Aorta (tissue), 5 donors: ENCODE results near the gene SLC46A1. TPM values are rescaled to one million over a fixed set of nuclear protein-coding genes. Genes with fewer than 3 reads are reported as not detected.
A peak's percentile ranks its signal among the peaks of the same experiment; 100 is the strongest.

Source experiments
- ATAC-seq: fragments of 200-7000 bp; cut with Tn5 transposase; one replicate; pipeline ENCODE4 v1.9.1; 2022; ENCODE audit warnings: moderate library complexity; ENCODE audit not compliant: low FRiP score
- DNase-seq, 2 donors: peaks; one replicate each; pipeline ENCODE4 v3.0.0-alpha.2; 2020
- H3K27ac ChIP-seq, 2 donors: one replicate each; pipeline ENCODE4 v1.5.1; 2013; ENCODE audit warnings: low read length in 2 of 2, mild to moderate bottlenecking in 2 of 2, moderate library complexity in 2 of 2, control low read depth in 1 of 2, inconsistent platforms in 1 of 2, low read depth in 1 of 2
- H3K27me3 ChIP-seq, 2 donors: one replicate each; pipeline ENCODE4 v1.6.1; 2013; ENCODE audit warnings: control low read depth in 1 of 2, low read length in 1 of 2, mild to moderate bottlenecking in 1 of 2, moderate library complexity in 1 of 2; ENCODE audit not compliant: insufficient read depth in 2 of 2, control insufficient read depth in 1 of 2
- H3K36me3 ChIP-seq, 2 donors: one replicate each; pipeline ENCODE4 v1.6.1; 2013; ENCODE audit warnings: control low read depth in 1 of 2, low read length in 1 of 2, mild to moderate bottlenecking in 1 of 2; ENCODE audit not compliant: insufficient read depth in 2 of 2, control insufficient read depth in 1 of 2
- H3K4me1 ChIP-seq, 2 donors: one replicate each; pipeline ENCODE4 v1.6.1; 2013; ENCODE audit warnings: low read length in 2 of 2, control low read depth in 1 of 2, mild to moderate bottlenecking in 1 of 2, moderate library complexity in 1 of 2; ENCODE audit not compliant: insufficient read depth in 2 of 2, control insufficient read depth in 1 of 2
- H3K4me3 ChIP-seq, 2 donors: one replicate each; pipeline ENCODE4 v1.5.1; 2013; ENCODE audit warnings: low read length in 2 of 2, control low read depth in 1 of 2, mild to moderate bottlenecking in 1 of 2
- H3K9me3 ChIP-seq: one replicate; pipeline ENCODE4 v1.6.1; 2013; ENCODE audit warnings: mild to moderate bottlenecking, low read length; ENCODE audit not compliant: control insufficient read depth
- WGBS, 2 donors: extraction: QIAGEN DNeasy Blood & Tissue Kit; methylation state at CpG; one replicate each; pipeline ENCODE4 v1.1.7; 2013; 5-methylcytosine and 5-hydroxymethylcytosine counted together
- intact Hi-C, 2 donors: fragments of 100-400 bp; cut with DNase I; formaldehyde crosslinking; loops; one replicate each; pipeline versions ENCODE4 v1.14.2 to v1.15.0; 2022
- polyA plus RNA-seq, 2 donors: library from polyadenylated mRNA; stranded (reverse); fragments of 200-250 nt; gene quantifications; one replicate each; pipeline ENCODE4 v1.2.3, GENCODE V29; 2013
- total RNA-seq, 2 donors: library from RNA; stranded (reverse); fragmentation: NEBNext Ultra II Directional; extraction: Animal tissue kit (Norgen Biotek cat#: 25700); gene quantifications; one replicate each; pipeline ENCODE4 v1.2.1, GENCODE V29; 2021
- donor health status: healthy with polysubstance abuse.
- donor health status: Bipolar disorder and iron deficiency.
- donor health status: DM: no; HTN: no; CAD: no.
- donor health status: DM: no; HTN: no; CAD: no.
- donor health status: DM: yes; HTN: yes; CAD: no.

SLC46A1 gene
- total and polyA plus RNA-seq, 4 donors, result 4.4 to 16.7 (median 8.4) TPM

DNA sequence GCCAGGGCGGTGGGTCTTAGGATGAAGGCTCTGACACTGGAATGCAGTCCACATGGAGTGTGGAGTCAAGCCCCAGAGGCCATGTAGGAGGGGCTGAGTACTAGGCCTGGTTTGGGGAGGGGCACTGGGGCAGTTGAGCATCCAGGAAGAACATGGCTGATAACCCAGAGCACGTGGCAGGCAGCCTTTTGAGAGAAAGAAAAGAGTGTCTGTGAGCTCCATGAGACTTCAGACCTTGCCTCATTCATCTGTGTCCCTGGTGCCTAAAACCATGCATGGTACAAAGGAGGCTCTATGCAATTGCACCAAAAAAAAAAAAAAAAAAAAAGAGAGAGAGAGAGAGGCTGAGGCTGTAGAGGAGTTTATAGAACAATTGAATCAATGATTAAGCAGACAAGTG, 14.6 kb downstream of the SLC46A1 start:
- no peak for ATAC-seq
- H3K36me3 ChIP-seq, result peaks cover 0 to 6% of the 10 kb centered on the region in 2 donors
- no peaks in the 10 kb centered on the region for H3K4me1 ChIP-seq
- no peaks in the 10 kb centered on the region for H3K9me3 ChIP-seq
- no peak overlapping the region for H3K4me3 ChIP-seq
- no peaks in the 10 kb centered on the region for H3K27me3 ChIP-seq
- DNase-seq, result no peak
- 65 to 73% methylated on average over 2 of the region's 2 CpGs for whole genome bisulfite sequencing, 2 donors
- H3K27ac ChIP-seq, result no peak overlapping the region
- intact Hi-C loops, result no loop called here

DNA sequence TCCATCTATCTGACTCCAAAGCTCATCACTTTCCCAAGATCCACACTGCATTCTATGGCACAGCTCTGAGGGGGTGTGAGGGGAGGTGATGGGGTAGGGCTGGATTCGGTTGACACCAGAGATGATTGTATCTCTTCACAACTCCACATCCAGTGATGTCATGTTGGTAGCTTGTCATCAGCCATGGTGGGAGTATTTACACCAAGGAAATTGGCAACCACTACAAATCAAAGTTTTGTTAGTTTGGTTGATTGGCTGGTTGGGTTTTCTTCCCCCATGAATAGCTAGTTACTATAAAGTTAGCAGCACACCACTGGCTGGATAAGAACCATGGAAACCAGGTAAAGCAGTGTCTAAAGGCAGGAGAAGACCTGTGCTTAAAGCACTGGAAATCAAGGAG, 15.0 kb downstream of the SLC46A1 start:
- peaks cover 0 to 5% of the 10 kb centered on the region in 2 donors for H3K36me3 ChIP-seq
- H3K9me3 ChIP-seq, result no peaks in the 10 kb centered on the region
- no peaks in the 10 kb centered on the region for H3K4me1 ChIP-seq
- 88 to 98% methylated on average over 1 of the region's 1 CpG for WGBS, 2 donors
- intact Hi-C loops, result no loop called here
- DNase-seq, result no peak
- no peaks in the 10 kb centered on the region for H3K27me3 ChIP-seq
- H3K27ac ChIP-seq, result no peak overlapping the region
- no peak overlapping the region for H3K4me3 ChIP-seq
- no peak for ATAC-seq

DNA sequence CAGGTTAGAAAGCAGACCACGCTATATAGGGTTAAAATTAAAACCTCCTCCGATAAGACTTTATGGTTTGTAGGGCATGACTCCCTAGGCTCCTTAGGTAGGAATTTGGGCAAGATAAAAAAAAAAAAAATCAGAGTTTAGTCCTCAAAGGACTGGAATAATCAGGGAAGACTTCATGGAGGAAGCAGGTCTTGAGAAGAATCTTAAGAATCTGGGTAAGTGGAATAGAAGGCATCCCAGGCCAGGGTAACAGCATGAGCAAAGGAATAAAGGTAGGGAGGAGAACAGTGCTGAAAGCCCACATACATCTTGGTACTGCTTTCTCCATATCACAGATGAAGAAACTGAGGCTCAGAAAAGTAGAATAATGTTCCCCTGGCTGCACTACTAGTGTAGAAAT, 15.4 kb downstream of the SLC46A1 start:
- WGBS, 2 donors, result 92 to 94% methylated on average over 2 of the region's 2 CpGs
- H3K9me3 ChIP-seq, result no peaks in the 10 kb centered on the region
- no peaks in the 10 kb centered on the region for H3K4me1 ChIP-seq
- ATAC-seq (no peak), DNase-seq (no peak)
- H3K27me3 ChIP-seq, result no peaks in the 10 kb centered on the region
- no peak overlapping the region for H3K4me3 ChIP-seq
- H3K27ac ChIP-seq, result no peak overlapping the region
- intact Hi-C loops, result no loop called here
- peaks cover 0 to 2% of the 10 kb centered on the region in 2 donors for H3K36me3 ChIP-seq

DNA sequence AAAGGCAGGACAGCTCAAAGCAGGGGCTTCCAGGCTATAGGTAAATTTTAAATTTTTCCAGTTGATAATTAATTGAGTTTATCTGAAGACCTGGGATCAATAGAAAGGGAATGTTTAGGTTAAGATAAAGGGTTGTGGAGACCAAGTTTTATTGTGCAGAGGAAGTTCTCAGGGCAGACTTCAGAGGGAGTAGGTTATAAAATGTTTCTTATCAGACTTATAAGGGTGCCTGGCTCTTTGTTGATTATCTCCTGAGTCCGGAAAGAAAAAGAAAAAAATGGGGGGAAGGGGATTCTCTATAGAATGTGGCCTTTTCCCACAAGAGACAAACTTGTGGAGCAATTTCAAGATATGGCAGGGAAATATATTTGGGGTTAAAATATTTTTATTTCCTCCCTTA, 15.9 kb downstream of the SLC46A1 start:
- Histone ChIP-seq H3K4me3 (no peak overlapping the region), H3K9me3 (no peaks in the 10 kb centered on the region), H3K27me3 (no peaks in the 10 kb centered on the region), H3K36me3 (peaks cover 0 to 2% of the 10 kb centered on the region in 2 donors), H3K27ac (no peak overlapping the region), H3K4me1 (no peaks in the 10 kb centered on the region)
- DNase-seq, result no peak
- 91 to 96% methylated on average over 1 of the region's 1 CpG for WGBS, 2 donors
- no peak for ATAC-seq
- intact Hi-C loops, result no loop called here

DNA sequence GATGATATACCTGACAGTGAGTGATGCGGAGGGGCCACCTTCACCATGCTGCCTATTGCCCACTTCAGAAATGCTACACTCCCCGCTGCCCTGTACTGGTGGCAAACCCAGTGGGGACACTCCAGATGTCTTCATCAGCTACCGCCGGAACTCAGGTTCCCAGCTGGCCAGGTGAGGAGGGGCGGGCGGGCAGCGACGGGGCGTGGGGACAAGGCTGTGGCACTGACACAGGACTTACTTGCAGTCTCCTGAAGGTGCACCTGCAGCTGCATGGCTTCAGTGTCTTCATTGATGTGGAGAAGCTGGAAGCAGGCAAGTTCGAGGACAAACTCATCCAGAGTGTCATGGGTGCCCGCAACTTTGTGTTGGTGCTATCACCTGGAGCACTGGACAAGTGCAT, 17.9 kb downstream of the SLC46A1 start:
- Histone ChIP-seq H3K27ac (no peak overlapping the region), H3K4me3 (no peak overlapping the region), H3K4me1 (no peaks in the 10 kb centered on the region), H3K36me3 (peaks cover 0 to 2% of the 10 kb centered on the region in 2 donors), H3K9me3 (no peaks in the 10 kb centered on the region), H3K27me3 (no peaks in the 10 kb centered on the region)
- intact Hi-C loops, result no loop called here
- 95 to 96% methylated on average over 11 of the region's 11 CpGs for WGBS, 2 donors
- peak in 1 of 2 donors; percentile 50 for DNase-seq
- ATAC-seq, result no peak

DNA sequence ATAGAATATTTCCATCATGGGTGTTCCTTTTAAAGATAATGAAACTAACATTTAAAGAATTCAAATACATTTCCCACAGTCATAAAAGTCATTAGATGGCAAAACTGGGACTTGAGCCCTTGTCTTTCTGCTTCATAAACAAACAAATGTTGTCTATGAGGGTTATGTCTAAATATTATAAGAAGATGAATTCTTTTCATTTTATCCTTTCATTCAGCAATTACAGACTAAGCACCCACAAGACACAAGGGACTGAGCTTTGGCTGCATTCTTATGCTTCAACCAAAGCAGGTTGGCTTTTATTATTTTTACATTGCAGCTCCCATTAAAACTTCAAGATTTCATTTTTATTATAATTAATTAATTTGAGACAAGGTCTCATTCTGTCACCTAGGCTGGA, 19.6 kb downstream of the SLC46A1 start:
- DNase-seq (no peak), ATAC-seq (no peak)
- Histone ChIP-seq H3K4me3 (no peak overlapping the region), H3K27ac (no peak overlapping the region), H3K9me3 (no peaks in the 10 kb centered on the region), H3K36me3 (peaks cover 0 to 2% of the 10 kb centered on the region in 2 donors), H3K27me3 (no peaks in the 10 kb centered on the region), H3K4me1 (no peaks in the 10 kb centered on the region)
- intact Hi-C loops, result no loop called here

DNA sequence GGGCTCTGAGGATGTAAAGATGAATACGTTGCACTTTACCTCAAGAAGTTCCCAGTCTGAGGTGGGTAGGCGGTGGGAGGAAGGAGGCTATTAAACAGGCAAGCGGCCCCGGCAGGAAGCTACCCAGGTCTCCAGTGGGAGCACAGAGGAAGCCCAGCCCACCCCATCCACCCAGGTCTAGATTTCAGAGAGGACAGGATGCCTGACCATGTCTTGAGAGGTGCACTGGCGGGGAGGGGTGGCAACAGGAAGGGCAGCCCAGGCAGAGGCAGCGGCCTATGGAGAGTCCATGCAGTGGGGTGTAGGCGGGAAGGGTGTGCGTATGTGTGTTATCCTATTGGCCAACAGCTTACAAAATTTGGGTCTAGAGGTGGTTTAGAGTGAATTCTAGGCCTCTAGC, 20.6 kb downstream of the SLC46A1 start:
- 92 to 96% methylated on average over 8 of the region's 8 CpGs for WGBS, 2 donors
- intact Hi-C loops, result no loop called here
- Histone ChIP-seq H3K36me3 (peaks cover 0 to 2% of the 10 kb centered on the region in 2 donors), H3K4me1 (no peaks in the 10 kb centered on the region), H3K9me3 (no peaks in the 10 kb centered on the region), H3K27me3 (no peaks in the 10 kb centered on the region), H3K27ac (no peak overlapping the region), H3K4me3 (no peak overlapping the region)
- DNase-seq (peak in 1 of 2 donors; percentile 62), ATAC-seq (no peak)

DNA sequence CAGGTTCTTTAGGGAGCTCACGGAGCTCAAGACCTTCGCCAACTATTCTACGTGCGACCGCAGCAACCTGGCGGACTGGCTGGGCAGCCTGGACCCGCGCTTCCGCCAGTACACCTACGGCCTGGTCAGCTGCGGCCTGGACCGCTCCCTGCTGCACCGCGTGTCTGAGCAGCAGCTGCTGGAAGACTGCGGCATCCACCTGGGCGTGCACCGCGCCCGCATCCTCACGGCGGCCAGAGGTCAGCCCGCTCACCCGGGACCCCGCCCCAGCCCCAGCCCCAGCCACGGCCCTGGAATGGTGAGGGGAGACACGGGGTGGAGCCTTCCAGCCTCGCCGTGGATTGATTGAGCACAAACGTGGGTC, 21.0 kb downstream of the SLC46A1 start:
- intact Hi-C loops, result no loop called here
- DNase-seq, result peak in 1 of 2 donors; percentile 62
- H3K4me1 ChIP-seq, result no peaks in the 10 kb centered on the region
- H3K9me3 ChIP-seq, result no peaks in the 10 kb centered on the region
- H3K36me3 ChIP-seq, result peaks cover 0 to 2% of the 10 kb centered on the region in 2 donors
- no peaks in the 10 kb centered on the region for H3K27me3 ChIP-seq
- no peak overlapping the region for H3K4me3 ChIP-seq
- no peak overlapping the region for H3K27ac ChIP-seq
- WGBS, 2 donors, result 61 to 70% methylated on average over 29 of the region's 29 CpGs
- no peak for ATAC-seq

DNA sequence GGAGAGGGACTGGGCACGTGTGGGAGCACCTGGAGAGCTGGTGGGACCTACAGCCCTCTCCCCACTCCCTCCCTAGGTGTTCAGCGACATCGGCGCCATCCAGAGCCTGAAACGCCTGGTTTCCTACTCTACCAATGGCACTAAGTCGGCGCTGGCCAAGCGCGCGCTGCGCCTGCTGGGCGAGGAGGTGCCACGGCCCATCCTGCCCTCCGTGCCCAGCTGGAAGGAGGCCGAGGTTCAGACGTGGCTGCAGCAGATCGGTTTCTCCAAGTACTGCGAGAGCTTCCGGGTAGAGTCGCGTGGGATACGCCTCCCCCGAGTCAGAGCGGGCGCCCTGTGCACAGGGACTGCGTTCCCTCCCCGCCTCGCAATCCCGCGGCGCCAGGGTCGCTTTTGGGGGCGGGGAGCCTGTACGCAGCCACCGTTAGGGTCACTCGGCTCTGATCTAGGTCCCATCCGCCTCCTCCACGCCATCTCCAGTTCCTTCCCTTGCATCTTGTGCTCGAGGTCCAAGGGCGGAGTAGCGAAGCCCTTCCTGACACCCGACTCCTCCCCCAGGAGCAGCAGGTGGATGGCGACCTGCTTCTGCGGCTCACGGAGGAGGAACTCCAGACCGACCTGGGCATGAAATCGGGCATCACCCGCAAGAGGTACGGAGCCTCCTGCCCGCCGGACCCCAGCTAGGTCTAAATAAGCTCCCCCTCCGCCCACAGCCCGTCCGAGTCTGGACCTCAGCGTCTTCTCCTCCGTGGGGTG, 21.6 kb downstream of the SLC46A1 start:
- intact Hi-C loops, result no loop called here
- Histone ChIP-seq H3K36me3 (no peaks in the 10 kb centered on the region), H3K27ac (no peak overlapping the region), H3K27me3 (no peaks in the 10 kb centered on the region), H3K4me3 (no peak overlapping the region), H3K9me3 (no peaks in the 10 kb centered on the region), H3K4me1 (no peaks in the 10 kb centered on the region)
- 52 to 62% methylated on average over 54 to 56 of the region's 56 CpGs for WGBS, 2 donors
- ATAC-seq, result peak; percentile 75
- DNase-seq, result peak; percentile 77 to 81
